GM18907 (cell line): ENCODE results near the gene TEX44.
A peak's percentile ranks its signal among the peaks of the same experiment; 100 is the strongest.
"Not testable (repeated sequence)": the region's sequence is repeated elsewhere in the genome, so short reads cannot be mapped to it uniquely, and the experiment has no call there.

Source experiments
- ATAC-seq: cut with Tn5 transposase; IDR thresholded peaks from one replicate; pipeline ENCODE4 v1.9.1; 2021; ENCODE audit warnings: mild to moderate bottlenecking, moderate library complexity; ENCODE audit not compliant: unreplicated experiment

Gene TEX44

GRCh38 chr2:231592636-231593145, at the start of gene TEX44:
TSS of gene TEX44 (plus strand) at chr2:231592864. CDS start at chr2:231592952, 88 bp downstream.
- ATAC-seq, result no peak

- ATAC-seq, result peak; percentile 99
These were observed 47.4 kb upstream of the TEX44 start for GRCh38 chr2:231545105-231545902.

- peak; percentile 7 for ATAC-seq
These were observed 46.5 kb upstream of the TEX44 start for GRCh38 chr2:231546014-231546715.

- ATAC-seq, result no peak
These were observed 45.2 kb upstream of the TEX44 start for GRCh38 chr2:231547315-231548110.

DNA sequence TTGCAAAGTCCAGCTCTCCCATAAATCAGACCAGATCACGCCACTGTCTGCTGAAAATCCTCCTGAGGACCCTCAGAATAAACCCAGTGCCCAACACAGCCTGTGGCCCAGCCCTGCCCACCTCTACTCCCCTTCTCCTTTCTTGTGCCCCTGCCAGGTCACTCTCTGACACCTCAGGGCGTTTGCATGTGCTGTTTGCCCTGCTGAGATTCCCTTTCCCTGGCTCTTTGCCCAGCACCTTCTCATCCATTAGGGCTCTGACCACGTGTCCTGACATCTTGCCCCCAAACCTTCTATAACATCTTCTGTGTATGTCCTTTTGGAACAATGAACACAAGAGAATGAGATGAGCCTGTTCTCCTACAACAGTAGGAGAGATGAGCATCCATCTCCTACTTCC, 43.9 kb upstream of the TEX44 start:
- ATAC-seq, result no peak

DNA sequence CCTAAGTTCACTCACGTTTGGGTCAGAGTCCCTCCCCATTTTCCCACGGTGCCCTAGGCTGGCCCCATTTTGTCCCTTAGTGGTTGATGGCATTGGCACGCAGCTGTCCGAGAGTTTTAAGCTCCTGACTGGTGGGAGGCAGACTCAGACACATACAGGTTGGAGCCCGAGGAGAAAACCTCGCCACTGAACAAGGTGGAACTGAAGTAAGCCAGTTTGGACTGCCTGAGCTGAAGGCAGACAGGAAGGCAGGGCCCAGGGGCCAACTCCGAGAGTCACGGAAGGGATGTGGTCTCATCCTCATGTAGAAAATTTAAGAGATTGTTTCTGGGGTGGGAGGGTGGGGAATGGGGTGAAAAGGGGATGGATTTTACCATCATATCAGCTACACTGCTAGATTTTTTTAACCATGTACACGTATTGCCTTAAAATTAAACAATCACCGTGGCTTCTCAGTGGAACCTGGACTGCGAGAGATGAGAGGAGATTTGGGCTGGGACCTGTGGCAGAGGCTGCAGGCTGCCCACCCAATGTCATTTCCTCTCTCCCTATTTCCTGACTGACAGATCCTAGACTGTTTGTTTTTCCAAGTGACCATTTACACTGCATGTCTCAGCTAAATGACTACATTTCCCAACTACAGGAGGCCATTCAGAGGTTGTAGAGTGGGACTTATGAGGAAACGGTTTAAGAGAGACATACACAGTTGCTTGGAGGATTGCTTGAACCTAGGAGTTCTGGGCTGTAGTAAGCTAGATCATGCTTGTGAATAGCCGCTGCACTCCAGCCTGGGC, 43.0 kb upstream of the TEX44 start:
- no peak for ATAC-seq

- ATAC-seq, result no peak
These were observed 39.9 kb upstream of the TEX44 start for GRCh38 chr2:231552752-231553151.

GRCh38 chr2:231554327-231554726, 38.3 kb upstream of the TEX44 start:
- ATAC-seq, result no peak

GRCh38 chr2:231554748-231555545, 37.7 kb upstream of the TEX44 start:
- ATAC-seq, result no peak

- not testable (repeated sequence) for ATAC-seq
These were observed 36.2 kb upstream of the TEX44 start for GRCh38 chr2:231556496-231556895.

DNA sequence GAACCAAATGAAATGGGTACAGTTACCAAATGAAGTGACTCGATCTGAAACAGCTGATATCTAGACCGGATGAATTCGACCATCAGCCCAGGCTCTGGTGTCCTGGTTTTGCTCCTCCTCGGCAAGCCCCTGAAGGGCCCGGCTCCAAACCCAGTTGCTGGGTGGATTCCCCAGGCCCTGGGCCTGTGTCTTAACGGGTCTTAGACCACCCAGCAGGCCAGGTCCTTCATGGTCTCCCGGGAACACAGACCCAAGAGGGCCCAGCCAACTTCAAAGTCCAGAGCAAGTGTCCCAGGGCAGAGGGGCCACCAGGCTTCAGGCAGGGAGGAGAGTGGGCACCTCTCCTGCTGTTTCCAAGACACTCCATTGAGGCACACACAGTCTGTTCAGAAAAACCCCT, 35.7 kb upstream of the TEX44 start:
- ATAC-seq, result no peak

GRCh38 chr2:231557571-231558217, 35.0 kb upstream of the TEX44 start:
- peak; percentile 74 for ATAC-seq

GRCh38 chr2:231563378-231563961, 29.2 kb upstream of the TEX44 start:
- ATAC-seq, result peak; percentile 49

- ATAC-seq, result no peak
These were observed 26.6 kb upstream of the TEX44 start for GRCh38 chr2:231565887-231566594.

- no peak for ATAC-seq
These were observed 25.5 kb upstream of the TEX44 start for GRCh38 chr2:231567159-231567558.

GRCh38 chr2:231568098-231568784, 24.4 kb upstream of the TEX44 start:
- ATAC-seq, result no peak

DNA sequence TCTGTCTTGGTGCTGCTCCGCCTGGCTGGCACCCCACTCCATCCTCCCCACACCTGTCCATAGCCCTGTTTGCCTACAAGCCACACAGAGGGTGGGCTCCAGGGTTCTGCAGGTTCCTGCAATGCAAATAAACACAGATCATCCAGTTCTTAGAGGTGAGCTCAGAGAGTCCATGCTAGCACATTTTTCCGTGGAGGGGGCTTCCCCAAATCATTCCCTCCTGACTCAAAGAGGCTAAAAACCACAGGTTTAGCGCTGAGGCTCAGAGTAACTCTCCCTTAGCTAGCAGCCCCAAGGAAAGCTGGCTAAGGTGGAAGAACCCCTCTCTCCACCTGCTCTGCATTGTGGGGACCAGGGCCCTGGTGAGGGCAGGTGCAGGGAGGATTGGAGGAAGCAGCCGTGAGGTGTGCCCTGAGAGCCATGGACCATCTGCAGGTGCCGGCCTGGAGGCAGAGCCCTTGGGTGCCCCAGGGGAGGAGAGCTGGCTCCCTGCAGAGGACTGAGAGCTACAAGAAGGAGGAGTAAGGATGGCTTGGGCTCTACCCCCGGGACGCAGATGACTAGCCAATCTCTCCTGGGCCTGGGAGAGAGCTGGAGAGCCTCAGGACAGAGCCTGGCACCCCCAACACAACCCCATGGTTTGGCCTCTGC, 23.8 kb upstream of the TEX44 start:
- no peak for ATAC-seq
